ENCODE data around the gene TMEM185B.
"Not testable (repeated sequence)": the region's sequence is repeated elsewhere in the genome, so short reads cannot be mapped to it uniquely, and the experiment has no call there.

TMEM185B gene

DNA sequence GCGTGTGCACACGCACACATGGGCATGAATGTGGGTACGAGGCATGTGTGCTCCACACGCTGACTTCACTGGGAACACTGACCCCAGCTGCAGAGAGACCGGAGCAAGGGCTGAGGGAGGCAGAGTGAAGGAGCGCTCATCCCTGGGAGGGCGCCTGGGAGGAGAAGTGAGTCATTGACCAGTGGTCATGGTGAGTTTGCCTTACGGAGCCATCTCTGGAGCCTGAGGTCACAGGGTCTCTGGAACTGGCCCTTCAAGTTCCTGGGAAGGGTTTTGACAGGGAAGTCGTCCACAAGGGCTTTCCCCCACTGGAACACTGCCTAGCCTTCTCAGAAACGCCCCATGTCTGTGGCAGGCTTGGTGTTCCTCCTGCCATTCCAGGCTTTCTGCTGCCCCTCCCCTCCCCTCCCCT lies 14.3 kb upstream of the TMEM185B start:
- H3K9ac ChIP-seq (ENCODE audit: low read depth, low read length) = no peak overlapping the region
- H3K9me3 ChIP-seq (ENCODE audit: control insufficient read depth, insufficient read depth, low read length) = no peaks in the 10 kb centered on the region

DNA sequence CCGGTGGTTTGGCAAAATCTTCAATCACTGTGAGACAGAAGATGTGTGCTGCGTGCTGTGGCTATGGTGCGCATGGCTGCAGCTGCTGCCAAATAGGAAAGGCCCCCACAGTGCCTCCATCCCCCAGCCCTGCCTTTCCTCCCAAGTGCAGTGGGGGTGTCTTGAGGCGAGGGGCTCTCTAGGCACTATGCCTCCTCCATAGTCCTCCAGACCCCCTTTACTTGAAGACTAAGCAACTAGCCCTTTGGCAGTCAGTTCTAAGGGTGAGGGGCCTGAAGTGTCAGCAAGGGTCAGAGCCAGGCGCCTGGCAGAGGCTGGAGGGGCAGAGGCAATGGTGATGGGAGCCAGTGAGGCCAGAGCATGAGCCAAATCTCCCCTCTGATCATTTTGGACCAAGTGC lies 13.6 kb upstream of the TMEM185B start:
- Histone ChIP-seq H3K27me3 (ENCODE audit: control insufficient read depth, insufficient read depth, low read length) (peaks cover 6% of the 10 kb centered on the region), H3K4me3 (ENCODE audit: low read depth, low read length) (no peak overlapping the region), H3K9me3 (ENCODE audit: control insufficient read depth, insufficient read depth, low read length) (no peaks in the 10 kb centered on the region), H3K4me1 (ENCODE audit: control insufficient read depth, insufficient read depth, low read length) (peaks cover 2% of the 10 kb centered on the region), H3K9ac (ENCODE audit: low read depth, low read length) (no peak overlapping the region), H3K36me3 (ENCODE audit: control insufficient read depth, insufficient read depth, low read length) (no peaks in the 10 kb centered on the region)

More for the DNA sequence above, 14.3 kb upstream of the TMEM185B start:
- Histone ChIP-seq H3K4me1 (ENCODE audit: control insufficient read depth, insufficient read depth, low read length) (peaks cover 2% of the 10 kb centered on the region), H3K27me3 (ENCODE audit: control insufficient read depth, insufficient read depth, low read length) (peaks cover 6% of the 10 kb centered on the region), H3K4me3 (ENCODE audit: low read depth, low read length) (no peak overlapping the region), H3K36me3 (ENCODE audit: control insufficient read depth, insufficient read depth, low read length) (no peaks in the 10 kb centered on the region)

DNA sequence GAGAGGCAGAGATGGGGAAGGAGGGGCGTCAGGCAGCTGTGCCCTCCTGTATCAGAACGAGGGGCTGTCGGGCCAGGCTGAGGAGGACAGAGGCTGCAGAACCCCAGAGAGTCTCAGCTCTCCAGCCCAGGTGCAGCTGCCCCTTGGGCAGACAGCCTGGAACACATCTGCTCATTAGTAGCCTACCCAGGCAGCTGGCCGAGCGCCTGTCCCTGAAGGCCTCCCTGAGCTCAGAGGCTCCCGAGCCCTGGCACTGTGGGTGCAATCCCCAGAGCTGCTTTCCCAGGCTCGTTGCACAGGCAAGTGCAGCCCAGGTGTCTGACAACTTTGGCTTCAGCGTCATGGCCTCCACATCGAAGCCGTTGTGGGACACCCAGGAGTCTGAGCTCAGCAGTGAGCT lies 13.1 kb upstream of the TMEM185B start:
- Histone ChIP-seq H3K4me3 (ENCODE audit: low read depth, low read length) (no peak overlapping the region), H3K9me3 (ENCODE audit: control insufficient read depth, insufficient read depth, low read length) (no peaks in the 10 kb centered on the region), H3K27me3 (ENCODE audit: control insufficient read depth, insufficient read depth, low read length) (peaks cover 6% of the 10 kb centered on the region), H3K9ac (ENCODE audit: low read depth, low read length) (no peak overlapping the region), H3K36me3 (ENCODE audit: control insufficient read depth, insufficient read depth, low read length) (no peaks in the 10 kb centered on the region), H3K4me1 (ENCODE audit: control insufficient read depth, insufficient read depth, low read length) (peaks cover 2% of the 10 kb centered on the region)

DNA sequence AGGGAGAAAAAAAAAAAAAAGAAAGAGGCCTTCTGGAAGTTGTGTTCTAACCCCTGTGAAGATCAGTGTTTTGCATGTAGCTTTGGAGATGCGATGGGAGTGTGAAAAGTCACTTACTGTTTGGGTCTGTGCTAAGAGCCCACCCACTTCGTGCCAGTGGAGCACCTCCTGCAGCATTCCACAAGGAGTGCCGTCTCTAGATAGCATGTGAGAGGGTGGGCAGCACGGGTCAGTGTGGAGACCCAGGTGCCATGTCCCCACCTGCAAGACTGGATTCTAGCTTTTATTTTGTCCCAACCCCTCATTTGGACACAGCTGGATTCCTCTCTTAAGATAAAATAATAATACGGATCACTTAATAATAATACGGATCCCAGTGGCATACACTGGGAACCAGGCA lies 12.5 kb upstream of the TMEM185B start:
- Histone ChIP-seq H3K27me3 (ENCODE audit: control insufficient read depth, insufficient read depth, low read length) (peaks cover 6% of the 10 kb centered on the region), H3K9me3 (ENCODE audit: control insufficient read depth, insufficient read depth, low read length) (no peaks in the 10 kb centered on the region), H3K4me3 (ENCODE audit: low read depth, low read length) (no peak overlapping the region), H3K9ac (ENCODE audit: low read depth, low read length) (no peak overlapping the region), H3K36me3 (ENCODE audit: control insufficient read depth, insufficient read depth, low read length) (no peaks in the 10 kb centered on the region), H3K4me1 (ENCODE audit: control insufficient read depth, insufficient read depth, low read length) (peaks cover 2% of the 10 kb centered on the region)

DNA sequence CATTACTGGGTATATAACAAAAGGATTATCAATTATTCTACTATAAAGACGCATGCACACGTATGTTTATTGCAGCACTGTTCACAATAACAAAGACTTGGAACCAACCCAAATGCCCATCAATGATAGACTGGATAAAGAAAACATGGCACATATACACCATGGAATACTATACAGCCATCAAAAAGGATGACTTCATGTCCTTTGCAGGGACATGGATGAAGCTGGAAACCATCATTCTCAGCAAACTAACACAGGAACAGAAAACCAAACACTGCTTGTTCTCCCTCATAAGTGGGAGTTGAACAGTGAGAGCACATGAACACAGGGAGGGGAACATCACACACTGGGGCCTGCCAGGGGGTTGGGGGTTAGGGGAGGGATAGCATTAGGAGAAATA lies 12.0 kb upstream of the TMEM185B start:
- H3K9ac ChIP-seq (ENCODE audit: low read depth, low read length); H3K4me1 ChIP-seq (ENCODE audit: control insufficient read depth, insufficient read depth, low read length); H3K27me3 ChIP-seq (ENCODE audit: control insufficient read depth, insufficient read depth, low read length); H3K9me3 ChIP-seq (ENCODE audit: control insufficient read depth, insufficient read depth, low read length); H3K4me3 ChIP-seq (ENCODE audit: low read depth, low read length); H3K36me3 ChIP-seq (ENCODE audit: control insufficient read depth, insufficient read depth, low read length): not testable (repeated sequence)

DNA sequence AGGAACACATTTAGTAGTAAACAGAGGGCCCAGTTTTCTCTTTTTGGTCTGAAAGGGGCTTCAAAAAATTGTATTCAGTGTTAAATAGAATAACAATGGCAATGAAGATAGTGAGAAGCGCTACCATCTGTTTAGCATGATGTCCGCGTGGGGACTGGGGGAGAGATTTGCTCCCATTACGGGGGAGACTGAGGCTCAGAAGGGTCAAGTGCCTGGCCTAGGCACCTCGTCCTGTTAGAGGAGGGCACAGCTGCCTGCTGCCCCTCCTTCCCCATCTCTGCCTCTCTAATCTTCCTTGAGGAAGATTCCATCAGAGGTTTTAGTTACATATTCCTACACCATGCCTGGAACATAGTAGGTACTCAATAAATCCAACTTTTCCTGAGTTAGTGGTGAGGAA lies 10.1 kb upstream of the TMEM185B start:
- peaks cover 2% of the 10 kb centered on the region for H3K27me3 ChIP-seq (ENCODE audit: control insufficient read depth, insufficient read depth, low read length)
- H3K36me3 ChIP-seq (ENCODE audit: control insufficient read depth, insufficient read depth, low read length) = no peaks in the 10 kb centered on the region
- no peak overlapping the region for H3K4me3 ChIP-seq (ENCODE audit: low read depth, low read length)
- no peak overlapping the region for H3K9ac ChIP-seq (ENCODE audit: low read depth, low read length)
- no peaks in the 10 kb centered on the region for H3K9me3 ChIP-seq (ENCODE audit: control insufficient read depth, insufficient read depth, low read length)
- peaks cover 2% of the 10 kb centered on the region for H3K4me1 ChIP-seq (ENCODE audit: control insufficient read depth, insufficient read depth, low read length)

DNA sequence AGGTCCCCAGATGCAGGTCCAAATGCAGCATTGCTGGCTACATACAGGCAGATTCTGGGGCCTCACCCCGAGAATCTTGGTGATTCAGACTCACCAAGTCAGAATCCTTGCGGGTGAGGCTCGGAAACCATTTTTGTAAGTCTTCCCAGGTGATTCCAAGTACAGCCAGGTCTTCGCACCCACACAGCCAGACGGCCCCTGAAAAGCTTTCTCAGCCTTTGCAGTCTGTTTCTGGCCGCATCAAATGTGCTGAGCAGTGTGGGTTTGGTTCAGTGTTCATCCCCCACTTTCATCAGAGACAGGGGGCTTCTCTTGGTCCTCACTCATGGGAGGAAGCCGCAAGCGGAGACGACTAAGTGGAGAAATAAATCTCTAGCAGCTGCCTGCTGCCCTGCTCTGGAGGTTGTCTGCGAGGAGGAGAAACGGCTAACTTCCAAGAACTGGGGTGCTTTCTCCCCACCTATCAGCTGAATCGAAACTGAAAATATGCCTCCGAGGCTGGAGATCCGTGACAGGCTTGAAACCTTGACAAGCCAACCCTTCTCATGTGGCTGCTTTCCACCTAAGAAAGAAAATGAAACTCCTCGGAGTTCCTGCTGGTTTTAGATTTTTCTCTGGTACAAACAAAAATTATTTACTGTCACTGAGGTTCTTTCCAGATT lies 8.9 kb upstream of the TMEM185B start:
- Histone ChIP-seq H3K27me3 (ENCODE audit: control insufficient read depth, insufficient read depth, low read length) (peaks cover 11% of the 10 kb centered on the region), H3K36me3 (ENCODE audit: control insufficient read depth, insufficient read depth, low read length) (no peaks in the 10 kb centered on the region), H3K9ac (ENCODE audit: low read depth, low read length) (no peak overlapping the region), H3K4me3 (ENCODE audit: low read depth, low read length) (no peak overlapping the region), H3K9me3 (ENCODE audit: control insufficient read depth, insufficient read depth, low read length) (no peaks in the 10 kb centered on the region), H3K4me1 (ENCODE audit: control insufficient read depth, insufficient read depth, low read length) (no peaks in the 10 kb centered on the region)

DNA sequence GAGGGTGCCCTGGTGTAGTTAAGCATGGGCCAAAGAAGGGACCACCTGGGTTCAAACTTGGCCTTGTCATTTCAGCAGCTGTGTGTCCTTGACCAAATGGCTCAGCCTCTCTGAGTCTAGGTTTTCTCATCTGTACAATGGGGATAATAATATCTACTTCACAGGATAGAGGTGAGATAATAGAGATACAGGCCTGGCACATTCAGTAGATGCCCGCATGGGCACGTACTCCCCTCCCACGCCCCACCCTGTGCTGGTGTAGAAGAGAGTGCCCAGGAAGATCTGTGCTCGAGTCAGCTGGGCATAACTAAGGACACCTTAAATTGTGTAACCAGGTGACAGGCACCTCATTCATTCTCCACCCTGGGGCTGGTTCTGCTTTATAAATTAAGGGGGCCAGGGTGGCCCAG lies 8.4 kb upstream of the TMEM185B start:
- no peak overlapping the region for H3K9ac ChIP-seq (ENCODE audit: low read depth, low read length)

DNA sequence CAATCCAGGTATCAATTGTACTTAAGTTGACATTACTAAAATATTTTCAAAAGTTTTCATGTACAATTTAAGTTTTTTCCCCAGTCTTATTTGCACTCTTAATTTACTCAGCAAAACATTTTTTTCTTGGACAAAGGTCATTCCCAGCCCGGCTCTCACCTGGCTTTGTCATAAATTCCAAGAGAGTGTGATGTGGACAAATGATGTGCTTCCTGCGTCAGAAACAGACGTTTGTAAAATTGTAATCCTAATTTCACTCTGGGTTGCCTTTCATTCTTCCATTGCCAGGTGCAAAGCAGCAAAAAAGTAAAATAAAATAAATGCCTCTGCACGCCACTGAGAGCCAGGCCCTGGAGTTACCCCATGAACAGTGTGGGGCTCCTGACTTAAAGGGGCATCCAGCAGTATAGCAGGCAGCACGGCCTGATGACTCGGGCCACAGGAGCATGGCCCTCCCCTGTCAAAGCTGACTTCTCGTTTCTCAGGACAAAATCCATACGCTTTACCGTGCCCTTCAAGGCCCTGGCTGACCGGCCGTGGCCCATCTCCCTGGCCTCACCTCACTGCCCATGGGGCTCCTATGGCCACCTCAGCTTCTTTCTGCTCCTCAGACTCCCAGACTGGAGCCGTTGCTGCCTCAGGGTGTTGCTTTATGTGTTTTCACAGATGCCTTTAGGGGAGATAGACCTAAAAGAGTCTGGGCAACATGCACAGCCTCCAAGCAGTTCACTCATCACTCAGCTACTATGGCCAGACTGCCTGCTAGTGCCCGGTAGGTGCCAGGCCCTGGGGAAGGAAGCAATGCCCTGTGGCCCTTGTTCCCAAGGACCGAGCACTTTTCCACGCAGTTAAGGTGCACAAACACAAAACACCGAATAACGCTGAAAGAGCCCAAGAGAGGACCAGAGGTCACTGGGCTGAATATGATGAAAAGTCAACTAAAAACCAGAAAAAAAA lies 7.6 kb upstream of the TMEM185B start:
- Histone ChIP-seq H3K4me3 (ENCODE audit: low read depth, low read length) (no peak overlapping the region), H3K36me3 (ENCODE audit: control insufficient read depth, insufficient read depth, low read length) (no peaks in the 10 kb centered on the region), H3K4me1 (ENCODE audit: control insufficient read depth, insufficient read depth, low read length) (no peaks in the 10 kb centered on the region), H3K27me3 (ENCODE audit: control insufficient read depth, insufficient read depth, low read length) (peaks cover 19% of the 10 kb centered on the region), H3K9me3 (ENCODE audit: control insufficient read depth, insufficient read depth, low read length) (no peaks in the 10 kb centered on the region), H3K9ac (ENCODE audit: low read depth, low read length) (no peak overlapping the region)

More for the DNA sequence above, 8.4 kb upstream of the TMEM185B start:
- no peaks in the 10 kb centered on the region for H3K4me1 ChIP-seq (ENCODE audit: control insufficient read depth, insufficient read depth, low read length)
- no peaks in the 10 kb centered on the region for H3K9me3 ChIP-seq (ENCODE audit: control insufficient read depth, insufficient read depth, low read length)
- H3K36me3 ChIP-seq (ENCODE audit: control insufficient read depth, insufficient read depth, low read length) = no peaks in the 10 kb centered on the region
- no peak overlapping the region for H3K4me3 ChIP-seq (ENCODE audit: low read depth, low read length)
- H3K27me3 ChIP-seq (ENCODE audit: control insufficient read depth, insufficient read depth, low read length) = peaks cover 11% of the 10 kb centered on the region

DNA sequence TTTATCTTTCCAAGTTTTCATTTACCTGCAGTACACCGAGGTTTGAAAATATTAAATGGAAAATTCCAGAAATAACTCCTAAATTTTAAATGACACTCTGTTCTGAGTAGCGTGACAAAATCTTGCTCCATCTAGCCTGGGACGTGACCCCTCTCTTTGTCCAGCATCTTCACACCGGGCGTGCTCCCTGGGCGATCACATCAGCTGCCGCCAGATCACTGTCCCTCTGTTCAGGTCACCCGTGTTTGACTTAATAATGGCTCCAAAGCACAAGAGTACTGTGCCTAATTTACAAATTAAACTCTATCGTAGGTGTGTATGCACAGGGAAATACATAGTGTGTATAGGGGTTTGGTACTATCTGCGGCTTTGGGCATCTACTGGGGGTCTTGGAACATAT lies 6.1 kb upstream of the TMEM185B start:
- no peaks in the 10 kb centered on the region for H3K4me1 ChIP-seq (ENCODE audit: control insufficient read depth, insufficient read depth, low read length)
- no peak overlapping the region for H3K4me3 ChIP-seq (ENCODE audit: low read depth, low read length)
- no peaks in the 10 kb centered on the region for H3K9me3 ChIP-seq (ENCODE audit: control insufficient read depth, insufficient read depth, low read length)
- H3K9ac ChIP-seq (ENCODE audit: low read depth, low read length) = no peak overlapping the region
- peaks cover 31% of the 10 kb centered on the region for H3K27me3 ChIP-seq (ENCODE audit: control insufficient read depth, insufficient read depth, low read length)
- H3K36me3 ChIP-seq (ENCODE audit: control insufficient read depth, insufficient read depth, low read length) = no peaks in the 10 kb centered on the region

DNA sequence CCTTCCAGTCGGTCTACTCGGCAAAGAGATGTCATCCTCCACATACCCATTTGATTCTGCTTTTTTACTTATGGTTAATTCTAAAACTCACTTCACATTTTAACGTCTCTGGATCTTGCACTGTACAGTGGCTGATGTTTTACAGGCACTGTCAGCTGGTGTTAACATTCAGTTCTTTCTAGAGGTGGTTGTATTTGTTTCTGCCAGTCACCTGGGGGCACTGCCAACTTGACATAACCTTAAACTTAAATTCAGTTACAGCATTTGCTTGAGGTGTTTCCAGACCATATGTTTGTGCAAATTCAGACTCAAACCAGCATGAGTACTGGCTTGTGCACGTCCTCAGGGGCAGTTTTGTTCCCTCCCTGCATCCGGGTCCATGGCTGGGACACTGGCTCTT lies 5.3 kb upstream of the TMEM185B start:
- H3K36me3 ChIP-seq (ENCODE audit: control insufficient read depth, insufficient read depth, low read length) = no peaks in the 10 kb centered on the region
- H3K9ac ChIP-seq (ENCODE audit: low read depth, low read length) = no peak overlapping the region
- H3K9me3 ChIP-seq (ENCODE audit: control insufficient read depth, insufficient read depth, low read length) = no peaks in the 10 kb centered on the region
- H3K4me1 ChIP-seq (ENCODE audit: control insufficient read depth, insufficient read depth, low read length) = peaks cover 3% of the 10 kb centered on the region
- H3K27me3 ChIP-seq (ENCODE audit: control insufficient read depth, insufficient read depth, low read length) = peaks cover 38% of the 10 kb centered on the region
- no peak overlapping the region for H3K4me3 ChIP-seq (ENCODE audit: low read depth, low read length)
